K562 (cell line): ENCODE data around the gene PHF24. TPM values are rescaled to one million over a fixed set of nuclear protein-coding genes. Genes with fewer than 3 reads are reported as not detected.
A peak's percentile ranks its signal among the peaks of the same experiment; 100 is the strongest.

ENCODE experiments used
- ATAC-seq: fragments of 200-7000 bp; cut with Tn5 transposase; 3 replicates; pipeline ENCODE4 v1.9.1; 2020; ENCODE audit warnings: moderate library complexity
- BruUV-seq: library from RNA; stranded (reverse); fragments of 400-500 nt; replicated peaks from 2 replicates; lab custom pipeline; 2021; lab: Mats Ljungman, UMichigan
- CTCF ChIA-PET: fragments of 300-600 bp; formaldehyde crosslinking; extraction: SDS; loops from one replicate; lab custom pipeline; 2021; ENCODE audit warnings: low intra/inter-chr PET ratio; lab: Yijun Ruan, JAX
- POLR2A ChIA-PET: fragments of 300-600, 350-650 bp; sonication (Branson Sonifier 250); formaldehyde crosslinking; extraction: SDS; loops from one replicate; lab custom pipeline; 2021; ENCODE audit warnings: antibody characterized with exemption, inconsistent platforms; lab: Yijun Ruan, JAX
- DNase-seq, 4 experiments: peaks; one replicate each; pipeline versions ENCODE4 v3.0.0 to v3.0.0-alpha.2; 2011 to 2018; ENCODE audit warnings: low spot score in 3 of 4, mixed read lengths in 3 of 4; ENCODE audit errors: extremely low read depth in 1 of 4
- FAIRE-seq: peaks from 2 replicates; lab custom pipeline; 2011; peaks lifted over from hg19 to GRCh38; lab: Jason Lieb, UNC
- H2AFZ ChIP-seq: 2 replicates; pipeline ENCODE4 v1.6.0; 2011; ENCODE audit warnings: low read depth, low read length, control low read depth, inconsistent platforms
- H3K27ac ChIP-seq: fragments of 200-600 bp; 3 replicates; pipeline ENCODE4 v1.8.0; 2011; ENCODE audit warnings: low read depth, mild to moderate bottlenecking, control low read depth, inconsistent platforms, low read length, moderate library complexity, mixed read lengths; ENCODE audit errors: extremely low read depth
- H3K27me3 ChIP-seq, 2 experiments: fragments of 300-600 bp in 1 of 2; 2 replicates in 1 of 2; 3 replicates in 1 of 2; pipeline versions ENCODE4 v1.6.0 to v1.8.0; 2011; ENCODE audit warnings: inconsistent platforms in 2 of 2, low read length in 2 of 2, mild to moderate bottlenecking in 1 of 2, mixed read lengths in 1 of 2, moderate library complexity in 1 of 2; ENCODE audit not compliant: control insufficient read depth in 2 of 2, insufficient read depth in 2 of 2
- H3K36me3 ChIP-seq: fragments of 300-600 bp; 3 replicates; pipeline ENCODE4 v1.8.0; 2011; ENCODE audit warnings: mild to moderate bottlenecking, low read length, inconsistent platforms; ENCODE audit not compliant: control insufficient read depth, insufficient read depth
- H3K4me1 ChIP-seq, 2 experiments: fragments of 200-600 bp in 1 of 2; replicated peaks in 1 of 2; 2 replicates in 1 of 2; 3 replicates in 1 of 2; pipeline versions ENCODE4 v1.5.1 to v1.8.0; 2011; ENCODE audit warnings: inconsistent platforms in 2 of 2, low read length in 2 of 2, mild to moderate bottlenecking in 1 of 2, mixed read lengths in 1 of 2, moderate library complexity in 1 of 2; ENCODE audit not compliant: control insufficient read depth in 2 of 2, insufficient read depth in 2 of 2
- H3K4me2 ChIP-seq: 2 replicates; pipeline ENCODE4 v1.6.1; 2011; ENCODE audit warnings: low read length, control low read depth, inconsistent platforms, mixed read lengths; ENCODE audit not compliant: insufficient read depth
- H3K4me3 ChIP-seq: fragments of 200-600 bp; sonication (generic), shearing (Covaris generic); 2 replicates; pipeline ENCODE4 v1.5.1; 2016; ENCODE audit warnings: control low read depth, inconsistent platforms
- H3K79me2 ChIP-seq: fragments of 200-600 bp; 3 replicates; pipeline ENCODE4 v1.8.0; 2011; ENCODE audit warnings: low read length, inconsistent platforms; ENCODE audit not compliant: control insufficient read depth, insufficient read depth
- H3K9ac ChIP-seq, 2 experiments: 2 replicates each; pipeline versions ENCODE4 v1.6.0 to v1.6.1; 2011; ENCODE audit warnings: low read depth in 2 of 2, low read length in 2 of 2, control low read depth in 1 of 2, inconsistent platforms in 1 of 2, mild to moderate bottlenecking in 1 of 2, mixed read lengths in 1 of 2; ENCODE audit not compliant: insufficient read depth in 1 of 2
- H3K9me1 ChIP-seq: one replicate; pipeline ENCODE4 v1.6.0; 2011; ENCODE audit warnings: inconsistent platforms, mild to moderate bottlenecking, low read length, moderate library complexity; ENCODE audit not compliant: control insufficient read depth, insufficient read depth
- H3K9me3 ChIP-seq: replicated peaks from 2 replicates; pipeline ENCODE4 v1.5.1; 2011; ENCODE audit warnings: low read depth, low read length, inconsistent platforms; ENCODE audit not compliant: control insufficient read depth, insufficient read depth
- H4K20me1 ChIP-seq: replicated peaks from 2 replicates; pipeline ENCODE4 v1.6.1; 2011; ENCODE audit warnings: low read length, inconsistent platforms, mixed read lengths; ENCODE audit not compliant: control insufficient read depth, insufficient read depth
- BDP1 ChIP-seq: IDR thresholded peaks from 3 replicates; pipeline ENCODE4 v1.6.1; 2011; ENCODE audit not compliant: insufficient read length, insufficient read depth
- EP400 ChIP-seq: fragments of 450-650 bp; IDR thresholded peaks from 2 replicates; pipeline ENCODE4 v1.6.1; 2017; ENCODE audit warnings: antibody characterized with exemption, mild to moderate bottlenecking, moderate library complexity
- IFI16 ChIP-seq: fragments of 250-450 bp; sonication (Bioruptor Pico); IDR thresholded peaks from 2 replicates; pipeline ENCODE4 v2.1.2; 2022; ENCODE audit warnings: mild to moderate bottlenecking, inconsistent platforms
- MCM3 ChIP-seq: fragments of 450-650 bp; IDR thresholded peaks from 2 replicates; pipeline ENCODE4 v1.6.1; 2016
- POLR2AphosphoS5 ChIP-seq: IDR thresholded peaks from 2 replicates; pipeline ENCODE4 v1.6.1; 2011; ENCODE audit warnings: mild to moderate bottlenecking, low read depth, low read length, moderate library complexity; ENCODE audit not compliant: control insufficient read depth, insufficient read depth
- PYGO2 ChIP-seq: fragments of 450-650 bp; IDR thresholded peaks from 2 replicates; pipeline ENCODE4 v1.6.1; 2016; ENCODE audit warnings: mild to moderate bottlenecking, missing genetic modification characterization, moderate library complexity, missing compliant biosample characterization
- RAD21 ChIP-seq, 2 experiments: fragments of 250-450 bp in 1 of 2; fragments of 450-650 bp in 1 of 2; sonication (Bioruptor Pico) in 1 of 2; formaldehyde crosslinking in 1 of 2; IDR thresholded peaks in 1 of 2; conservative IDR thresholded peaks in 1 of 2; 2 replicates each; pipeline versions ENCODE4 v1.4.0 to v1.8.0; 2020 to 2022; ENCODE audit warnings: mild to moderate bottlenecking in 2 of 2, moderate library complexity in 1 of 2
- SIN3A ChIP-seq, 2 experiments: fragments of 150-350 bp in 1 of 2; IDR thresholded peaks; 2 replicates each; pipeline ENCODE4 v1.6.1; 2011 to 2016; ENCODE audit warnings: borderline replicate concordance in 2 of 2, low read depth in 2 of 2, low read length in 2 of 2, mild to moderate bottlenecking in 2 of 2, moderate library complexity in 2 of 2; ENCODE audit not compliant: control insufficient read depth in 1 of 2
- WHSC1 ChIP-seq: IDR thresholded peaks from one replicate; pipeline ENCODE4 v1.6.1; 2012; ENCODE audit warnings: low read length, control low read depth, inconsistent platforms
- ZNF3 ChIP-seq: fragments of 250-450 bp; sonication (Bioruptor Pico); IDR thresholded peaks from 2 replicates; pipeline ENCODE4 v1.5.0; 2021; ENCODE audit warnings: mild to moderate bottlenecking, moderate library complexity
- ZNF780A ChIP-seq: fragments of 250-450 bp; sonication (Bioruptor Pico); IDR thresholded peaks from 2 replicates; pipeline ENCODE4 v1.5.0; 2021; ENCODE audit warnings: mild to moderate bottlenecking
- WGBS: fragments of 100-300 bp; shearing (Covaris generic); methylation state at CpG from one replicate; pipeline ENCODE4 v1.1.6; 2016; ENCODE audit warnings: low coverage, mixed read lengths; ENCODE audit not compliant: insufficient coverage; ENCODE audit errors: missing lambda C conversion rate; 5-methylcytosine and 5-hydroxymethylcytosine counted together
- in situ Hi-C: fragments of 300-500 bp; cut with MboI; formaldehyde crosslinking; loops from 4 replicates; pipeline ENCODE4 v1.15.0; 2018; ENCODE audit warnings: inconsistent platforms, mixed read lengths
- intact Hi-C: fragments of 100-400 bp; cut with micrococcal nuclease; formaldehyde crosslinking; loops from 2 replicates; pipeline ENCODE4 v1.14.2; 2022
- polyA plus RNA-seq, 8 experiments: library from polyadenylated mRNA; depleted of rRNA in 4 of 8; stranded (reverse) in 5 of 8; unstranded in 3 of 8; fragments of >200 nt; fragmentation: Nextera tagmentation in 2 of 8; fragmentation: Illumina TruSeq in 1 of 8; extraction: Ambion mirVana in 2 of 8; extraction: Trizol in 1 of 8; gene quantifications; 2 replicates each; pipeline versions ENCODE4 v1.2.1 to v1.2.3, GENCODE V29; 2011 to 2014; ENCODE audit warnings: inconsistent platforms in 1 of 8, missing spikeins in 1 of 8
- total RNA-seq, 7 experiments: library from RNA; depleted of rRNA in 6 of 7; stranded (reverse); fragments of >200 nt in 6 of 7; fragmentation: Illumina TruSeq in 2 of 7; extraction: Trizol in 2 of 7; gene quantifications; 2 replicates each; pipeline versions ENCODE4 v1.2.1 to v1.2.3, GENCODE V29; 2011 to 2021; ENCODE audit warnings: low replicate concordance in 1 of 7
- TF ChIP-seq, protein P1 (sequence below): fragments of 250-450 bp; sonication (Bioruptor Pico); IDR thresholded peaks from 2 replicates; pipeline ENCODE4 v1.4.0; 2020; ENCODE audit warnings: borderline replicate concordance
- TF ChIP-seq, protein P2 (sequence below): sonication (generic); formaldehyde crosslinking; IDR thresholded peaks from 2 replicates; pipeline ENCODE4 v1.4.0; 2020; ENCODE audit warnings: mild to moderate bottlenecking, missing genetic modification reagents
- TF ChIP-seq, protein P3 (sequence below): sonication (generic); formaldehyde crosslinking; IDR thresholded peaks from 2 replicates; pipeline ENCODE4 v1.5.0; 2020; ENCODE audit warnings: missing genetic modification reagents

The PHF24 gene
- total and polyA plus RNA-seq, 9 of the 15 experiments (the other 6 are each of a cell fraction or from before 2014, with no cell fraction given): 0.01 TPM; not detected in 7

DNA sequence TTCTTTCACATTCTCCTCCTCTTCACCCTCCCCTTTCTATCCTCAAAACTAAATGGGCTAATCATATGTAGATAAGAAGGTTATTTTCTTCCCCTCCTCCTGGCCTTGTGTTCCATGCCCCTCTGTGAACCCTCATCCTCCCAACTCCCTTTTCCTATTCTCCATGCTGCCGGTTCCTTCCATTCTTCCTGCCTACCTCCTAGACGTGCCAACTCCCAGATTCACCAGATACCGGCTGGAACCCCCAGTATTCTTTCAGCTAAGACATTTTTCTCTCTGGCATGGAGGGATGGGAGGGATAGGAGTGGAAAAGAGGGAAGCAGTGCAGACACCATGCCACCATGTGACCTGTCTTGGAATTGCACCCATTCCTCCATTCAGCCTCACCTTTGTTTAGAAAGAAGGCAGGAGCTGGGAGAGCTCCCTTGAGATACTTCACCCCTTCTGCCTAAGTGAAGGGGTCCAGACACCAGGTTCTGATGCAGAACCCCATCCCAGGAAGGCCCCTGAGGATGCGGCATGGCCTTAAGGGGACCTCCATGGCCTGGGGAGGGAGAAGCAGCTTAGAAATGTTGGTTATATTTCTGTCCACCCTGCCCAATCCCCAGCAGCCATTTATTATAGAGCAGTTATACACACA lies 36.3 kb downstream of the PHF24 start:
- intact Hi-C loops (no loop called here), in situ Hi-C loops (no loop called here)
- FAIRE-seq (peak; percentile 95), DNase-seq (peak; percentile 37 to 59 (median 42)), ATAC-seq (peak; percentile 49)
- H3K27ac ChIP-seq: peak overlapping the region; percentile 56; the same call in 2 of the 3 replicates
- no peaks in the 10 kb centered on the region for H4K20me1 ChIP-seq
- ChIA-PET POLR2A (interaction anchor here (0.6 to 0.9 kb wide), 3 partner anchors 9 to 70 kb away, joined by 3 read pairs; no protein-coding TSS in a partner anchor), CTCF (interaction anchor here (1.2 kb wide), 1 partner anchor 94 kb away, joined by 3 read pairs; no protein-coding TSS in a partner anchor)
- peaks cover 9% of the 10 kb centered on the region for H3K9me1 ChIP-seq
- BruUV-seq: no TSS peak
- H3K27me3 ChIP-seq: no peaks in the 10 kb centered on the region
- 8% methylated on average over 3 of the region's 4 CpGs for WGBS
- H2AFZ ChIP-seq: peak overlapping the region; percentile 59; the same call in 1 of the 2 replicates
- no peak overlapping the region; a peak in 1 of 4 replicates for H3K9ac ChIP-seq
- H3K36me3 ChIP-seq: peaks cover 5% of the 10 kb centered on the region; the same call in 2 of the 3 replicates
- no peaks in the 10 kb centered on the region; the same call in 2 of the 3 replicates for H3K79me2 ChIP-seq
- H3K9me3 ChIP-seq: no peaks in the 10 kb centered on the region
- H3K4me3 ChIP-seq: no peak overlapping the region
- peaks cover 60 to 64% of the 10 kb centered on the region in 2 experiments for H3K4me1 ChIP-seq
- H3K4me2 ChIP-seq: peak overlapping the region; percentile 27
- no peak for TF ChIP-seq MCM3
- no peak for TF ChIP-seq POLR2AphosphoS5
- TF ChIP-seq, protein P1, sequence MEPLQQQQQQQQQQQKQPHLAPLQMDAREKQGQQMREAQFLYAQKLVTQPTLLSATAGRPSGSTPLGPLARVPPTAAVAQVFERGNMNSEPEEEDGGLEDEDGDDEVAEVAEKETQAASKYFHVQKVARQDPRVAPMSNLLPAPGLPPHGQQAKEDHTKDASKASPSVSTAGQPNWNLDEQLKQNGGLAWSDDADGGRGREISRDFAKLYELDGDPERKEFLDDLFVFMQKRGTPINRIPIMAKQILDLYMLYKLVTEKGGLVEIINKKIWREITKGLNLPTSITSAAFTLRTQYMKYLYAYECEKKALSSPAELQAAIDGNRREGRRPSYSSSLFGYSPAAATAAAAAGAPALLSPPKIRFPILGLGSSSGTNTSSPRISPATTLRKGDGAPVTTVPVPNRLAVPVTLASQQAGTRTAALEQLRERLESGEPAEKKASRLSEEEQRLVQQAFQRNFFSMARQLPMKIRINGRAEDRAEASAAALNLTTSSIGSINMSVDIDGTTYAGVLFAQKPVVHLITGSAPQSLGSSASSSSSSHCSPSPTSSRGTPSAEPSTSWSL: no peak
- TF ChIP-seq, protein P2, sequence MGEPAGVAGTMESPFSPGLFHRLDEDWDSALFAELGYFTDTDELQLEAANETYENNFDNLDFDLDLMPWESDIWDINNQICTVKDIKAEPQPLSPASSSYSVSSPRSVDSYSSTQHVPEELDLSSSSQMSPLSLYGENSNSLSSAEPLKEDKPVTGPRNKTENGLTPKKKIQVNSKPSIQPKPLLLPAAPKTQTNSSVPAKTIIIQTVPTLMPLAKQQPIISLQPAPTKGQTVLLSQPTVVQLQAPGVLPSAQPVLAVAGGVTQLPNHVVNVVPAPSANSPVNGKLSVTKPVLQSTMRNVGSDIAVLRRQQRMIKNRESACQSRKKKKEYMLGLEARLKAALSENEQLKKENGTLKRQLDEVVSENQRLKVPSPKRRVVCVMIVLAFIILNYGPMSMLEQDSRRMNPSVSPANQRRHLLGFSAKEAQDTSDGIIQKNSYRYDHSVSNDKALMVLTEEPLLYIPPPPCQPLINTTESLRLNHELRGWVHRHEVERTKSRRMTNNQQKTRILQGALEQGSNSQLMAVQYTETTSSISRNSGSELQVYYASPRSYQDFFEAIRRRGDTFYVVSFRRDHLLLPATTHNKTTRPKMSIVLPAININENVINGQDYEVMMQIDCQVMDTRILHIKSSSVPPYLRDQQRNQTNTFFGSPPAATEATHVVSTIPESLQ (CRISPR knock-in tag): no peak
- TF ChIP-seq ZNF3: no peak
- no peak for TF ChIP-seq EP400
- peak; percentile 11; the same call in 1 of the 2 replicates for TF ChIP-seq PYGO2 (tag)
- no peak for TF ChIP-seq IFI16 (CRISPR knock-in tag)
- TF ChIP-seq, protein P3, sequence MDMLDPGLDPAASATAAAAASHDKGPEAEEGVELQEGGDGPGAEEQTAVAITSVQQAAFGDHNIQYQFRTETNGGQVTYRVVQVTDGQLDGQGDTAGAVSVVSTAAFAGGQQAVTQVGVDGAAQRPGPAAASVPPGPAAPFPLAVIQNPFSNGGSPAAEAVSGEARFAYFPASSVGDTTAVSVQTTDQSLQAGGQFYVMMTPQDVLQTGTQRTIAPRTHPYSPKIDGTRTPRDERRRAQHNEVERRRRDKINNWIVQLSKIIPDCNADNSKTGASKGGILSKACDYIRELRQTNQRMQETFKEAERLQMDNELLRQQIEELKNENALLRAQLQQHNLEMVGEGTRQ: peak; percentile 56; the same call in 1 of the 2 replicates
- no peak for TF ChIP-seq WHSC1
- TF ChIP-seq ZNF780A (CRISPR knock-in tag): no peak
- peak; percentile 20 to 57; a peak in 3 of 4 replicates for TF ChIP-seq RAD21 (CRISPR knock-in tag; conservative IDR thresholded peaks at IDR 0.05 in 1 of 2, IDR thresholded peaks at IDR 0.05 in 1 of 2)
- no peak for TF ChIP-seq SIN3A (IDR thresholded peaks at IDR 0.05; ENCODE audit: borderline replicate concordance in 2 of 2, control insufficient read depth in 1 of 2, low read depth in 2 of 2, low read length in 2 of 2)
- no peak for TF ChIP-seq BDP1
